MM.1S (cell line): ENCODE data around the gene SNX9.

ENCODE experiments used
- CTCF ChIP-seq: fragments of 300-600 bp; sonication (generic); IDR thresholded peaks from 2 replicates; pipeline ENCODE4 v1.5.1; 2016; ENCODE audit warnings: antibody characterized with exemption, low read length, mixed read lengths
- EZH2phosphoT487 ChIP-seq: fragments of 300-600 bp; sonication (generic); IDR thresholded peaks from 2 replicates; pipeline ENCODE4 v1.6.1; 2018; ENCODE audit warnings: antibody characterized with exemption, low read length

- TF ChIP-seq CTCF: no peak
- TF ChIP-seq EZH2phosphoT487: no peak
Observed at GRCh38 chr6:157813750-157814455, 9.1 kb upstream of the SNX9 start.
